ENCODE results near the gene MRPL43.
A peak's percentile ranks its signal among the peaks of the same experiment; 100 is the strongest.

DNA sequence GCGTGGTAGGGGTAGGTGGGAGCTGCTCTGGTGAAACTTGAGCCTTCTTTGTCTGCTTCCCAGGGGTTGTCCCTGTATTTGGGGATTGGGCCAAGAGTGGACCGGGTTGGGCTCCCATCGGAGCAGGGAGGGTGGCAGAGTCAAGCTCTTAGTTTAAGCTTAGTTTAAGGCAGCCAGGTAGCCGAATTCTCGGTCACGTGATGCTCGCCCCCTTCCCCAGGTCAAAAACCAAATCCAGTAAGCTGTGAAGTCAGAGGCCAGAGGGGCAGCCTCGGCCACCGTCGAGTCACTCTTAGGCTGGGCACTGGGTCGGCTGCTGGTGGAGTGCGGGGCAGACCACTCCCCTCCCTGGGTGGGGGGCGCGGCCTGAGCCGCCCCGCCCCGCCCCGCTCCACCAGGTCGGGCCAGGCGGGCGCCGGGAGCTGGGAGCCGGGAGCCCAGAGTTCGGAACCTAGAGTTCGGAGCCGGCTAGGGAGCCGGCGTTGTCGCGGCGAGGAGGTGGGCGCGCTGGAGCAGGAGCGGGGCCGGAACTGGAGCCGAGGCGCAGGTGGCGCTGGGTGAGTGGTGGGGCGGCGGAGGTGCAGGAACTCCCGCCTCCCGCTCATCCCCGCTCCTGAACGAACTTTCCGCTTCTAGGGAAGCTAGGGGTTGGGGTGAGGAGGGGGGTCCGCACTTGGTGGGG lies 9.5 kb upstream of the MRPL43 start:
- TF ChIP-seq POLR2AphosphoS5 (IDR thresholded peaks at IDR 0.05) (peak in 2 of 3 donors; percentile 3 to 54), CTCF (IDR thresholded peaks at IDR 0.05 in 8 of 11, conservative IDR thresholded peaks at IDR 0.05 in 3 of 11) (peak in 1 of 11 experiments; percentile 7), POLR2A (IDR thresholded peaks at IDR 0.05) (no peak)
